HG02759 (cell line): ENCODE measurements around the gene SIM2.
A peak's percentile ranks its signal among the peaks of the same experiment; 100 is the strongest.

Source experiments
- ATAC-seq: cut with Tn5 transposase; IDR thresholded peaks from one replicate; pipeline ENCODE4 v1.9.1; 2021; ENCODE audit warnings: mild to moderate bottlenecking, moderate library complexity; ENCODE audit not compliant: unreplicated experiment

Gene SIM2

DNA sequence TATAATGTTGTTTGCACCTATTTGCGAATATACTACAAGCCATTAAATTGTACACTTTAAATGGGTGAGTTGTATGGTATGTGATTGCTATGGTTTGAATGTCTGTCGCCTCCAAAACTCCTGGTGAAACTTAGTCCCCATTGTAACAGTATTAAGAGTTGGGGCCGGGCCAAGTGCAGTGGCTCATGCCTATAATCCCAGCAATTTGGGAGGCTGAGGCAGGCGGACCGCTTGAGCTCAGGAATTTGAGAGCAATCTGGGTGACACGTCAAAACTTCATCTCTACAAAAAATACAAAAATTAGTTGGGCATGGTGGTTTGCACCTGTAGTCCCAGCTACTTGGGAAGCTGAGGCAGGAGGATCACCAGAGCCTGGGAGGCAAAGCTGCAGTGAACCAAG is 12.0 kb upstream of the SIM2 start:
- ATAC-seq: no peak

DNA sequence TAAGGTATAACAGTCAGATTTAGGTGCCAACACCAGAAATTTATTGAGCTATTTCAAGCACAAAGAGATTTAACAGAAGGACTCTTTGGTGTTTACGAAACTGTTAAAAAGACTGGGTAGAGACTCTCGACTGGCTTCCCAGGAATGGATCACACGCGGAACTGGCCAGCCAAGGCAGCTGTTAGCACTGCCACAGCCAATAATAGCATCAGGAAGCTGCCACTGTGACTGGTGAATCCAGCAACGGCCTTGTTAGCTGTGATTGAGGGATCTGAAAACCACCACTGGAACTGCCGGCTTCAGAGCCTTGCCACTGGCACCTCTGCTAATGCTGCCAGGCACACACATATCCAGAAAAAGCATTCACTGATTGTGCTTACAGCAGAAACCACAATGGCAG is 10.6 kb upstream of the SIM2 start:
- no peak for ATAC-seq

DNA sequence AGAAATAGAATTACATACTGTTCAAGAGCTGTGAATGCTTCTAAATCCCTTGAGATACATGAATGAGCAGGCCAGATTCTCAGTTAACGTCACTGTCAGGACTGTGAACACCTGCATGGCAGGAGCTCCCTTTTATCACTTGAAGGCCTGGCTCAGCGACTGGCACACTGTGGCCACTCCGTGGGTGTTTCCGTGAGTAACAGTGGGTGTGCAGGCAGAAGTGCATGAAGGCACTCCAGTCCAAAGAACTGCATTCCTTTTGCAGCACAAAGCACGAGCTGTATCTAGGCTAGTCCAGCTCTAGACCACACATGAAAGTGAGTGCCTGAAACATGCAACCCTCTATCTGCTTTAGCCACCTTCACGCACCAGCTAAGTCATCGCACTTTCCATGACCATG is 9.6 kb upstream of the SIM2 start:
- peak; percentile 45 for ATAC-seq

DNA sequence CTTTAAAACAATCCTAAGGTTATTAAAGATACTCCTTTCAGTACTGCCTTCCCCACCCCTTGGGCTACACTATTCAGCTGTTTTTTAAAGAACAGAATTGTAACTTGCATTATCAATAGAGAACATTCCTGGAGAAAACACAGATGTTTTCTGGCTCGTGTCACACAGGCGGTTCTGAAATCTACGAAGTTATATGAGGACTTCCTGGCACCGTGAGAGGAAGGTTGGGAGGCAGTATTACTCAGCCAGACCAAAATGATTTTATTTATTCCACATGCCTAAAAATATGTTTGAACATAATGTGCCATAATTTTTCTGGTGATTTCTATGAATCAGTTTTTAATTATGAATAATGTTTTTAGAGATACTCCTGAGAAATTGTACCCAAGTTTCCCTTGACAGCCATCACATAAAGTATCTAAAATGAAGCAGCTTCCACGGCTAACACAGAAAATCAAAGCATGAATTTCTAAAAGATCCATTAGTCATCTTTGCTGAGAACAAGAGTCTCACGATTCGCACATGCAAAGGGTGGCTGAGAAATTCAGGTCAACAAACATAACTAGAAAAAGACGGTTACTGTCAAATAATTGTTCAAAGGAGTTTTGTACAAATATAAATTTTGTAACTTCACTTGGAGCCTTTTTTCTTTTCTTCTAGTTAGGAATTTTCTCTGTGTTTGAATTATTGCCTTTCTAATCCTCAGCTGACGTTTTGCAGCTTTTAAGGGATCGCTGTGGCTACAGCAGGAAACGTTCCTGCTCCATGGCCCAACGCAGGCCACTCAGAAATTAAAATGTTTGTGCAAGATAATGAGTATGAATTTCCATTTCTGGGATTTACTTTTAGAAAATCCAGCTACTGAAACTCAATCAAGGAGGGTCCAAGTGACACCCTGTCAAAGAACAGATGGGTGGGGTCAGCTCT is 8.0 kb upstream of the SIM2 start:
- no peak for ATAC-seq

DNA sequence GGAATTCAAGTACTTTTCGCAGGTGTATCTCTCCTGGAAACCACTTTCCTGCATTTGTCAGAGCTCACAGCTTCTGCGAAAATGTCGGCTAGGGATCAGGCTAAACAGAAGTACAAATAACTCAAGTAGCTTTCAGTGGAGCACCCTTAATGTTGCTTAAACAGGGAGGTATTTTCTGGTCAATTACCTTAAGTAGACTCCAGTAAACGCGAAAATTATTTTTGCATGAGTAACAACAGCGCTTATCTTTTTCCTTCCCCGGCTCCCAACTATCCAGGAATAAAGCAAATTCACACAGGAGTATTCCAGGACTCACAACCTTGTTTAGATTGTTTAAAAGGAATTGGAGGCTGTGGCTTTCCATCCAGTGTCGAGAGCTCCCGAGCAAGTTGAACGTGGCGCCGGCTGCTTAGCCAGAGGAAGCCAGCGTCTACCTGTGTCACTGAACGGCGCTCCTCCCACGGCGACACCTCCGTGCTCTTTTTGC is 7.3 kb upstream of the SIM2 start:
- ATAC-seq: no peak

DNA sequence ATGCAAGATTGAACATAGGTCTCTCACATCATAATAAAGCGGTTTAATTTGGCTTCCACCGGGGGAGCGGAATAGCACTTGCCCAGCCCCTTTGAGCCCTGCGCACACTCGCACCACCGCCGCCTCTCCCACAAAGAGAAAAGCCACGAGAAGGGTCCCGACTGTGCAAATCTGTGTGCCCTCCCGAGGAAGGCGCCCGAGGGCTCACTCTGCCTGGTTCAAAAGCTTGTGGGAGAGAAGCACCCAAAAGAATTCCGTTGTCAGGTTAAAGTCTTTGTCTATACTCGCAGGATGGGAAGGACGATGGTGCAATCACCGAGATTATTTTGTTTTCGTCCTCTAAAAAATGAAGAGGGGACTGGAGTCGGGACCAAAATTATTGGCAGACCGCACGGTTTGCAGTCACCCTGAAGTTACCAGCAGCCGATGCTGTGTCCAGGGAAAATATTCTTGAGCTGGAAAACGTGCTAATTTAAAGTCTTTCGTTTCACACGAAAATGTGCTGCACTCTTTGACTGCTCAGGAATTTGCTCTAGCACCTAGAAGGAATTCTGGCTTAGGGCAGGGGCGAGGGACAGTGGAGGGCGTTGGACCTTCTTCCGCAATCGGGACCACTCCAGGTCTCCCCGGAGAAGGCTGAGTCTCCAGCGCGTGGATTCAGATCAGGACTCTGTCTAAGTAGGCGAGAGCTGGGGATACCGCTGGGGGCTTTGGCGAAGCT is 6.6 kb upstream of the SIM2 start:
- ATAC-seq: no peak

DNA sequence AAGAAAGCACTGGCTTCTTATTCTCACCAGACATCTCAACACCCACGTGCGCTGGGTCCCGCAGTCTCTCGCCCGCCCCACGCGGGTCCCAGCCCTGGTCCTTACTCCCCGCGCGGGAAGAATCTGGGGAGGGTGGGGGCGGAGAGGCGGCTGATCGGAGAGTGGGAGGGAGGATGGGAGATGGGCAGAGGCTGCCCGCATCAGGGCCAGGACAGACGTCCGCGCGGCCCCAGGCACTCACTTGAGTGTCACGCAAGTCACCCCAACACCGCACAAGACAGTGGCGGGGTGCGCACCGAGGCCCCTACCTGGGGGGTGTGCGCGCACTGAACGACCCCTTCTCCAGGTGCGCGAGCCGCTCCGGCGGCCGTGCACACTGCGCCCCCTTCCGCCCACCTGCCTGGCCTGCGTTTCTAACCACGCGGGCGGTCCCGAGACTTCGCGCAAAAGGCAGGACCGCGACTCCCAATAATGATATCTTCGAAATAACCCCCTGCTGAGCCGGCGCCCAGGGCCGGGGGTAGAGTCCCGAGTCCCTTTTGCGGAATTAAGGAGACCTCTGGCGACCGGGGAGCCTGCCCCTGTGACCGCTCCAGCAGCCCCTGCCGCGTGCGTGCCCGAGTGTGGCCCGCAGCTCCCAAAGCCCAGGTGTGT is 6.0 kb upstream of the SIM2 start:
- no peak for ATAC-seq

DNA sequence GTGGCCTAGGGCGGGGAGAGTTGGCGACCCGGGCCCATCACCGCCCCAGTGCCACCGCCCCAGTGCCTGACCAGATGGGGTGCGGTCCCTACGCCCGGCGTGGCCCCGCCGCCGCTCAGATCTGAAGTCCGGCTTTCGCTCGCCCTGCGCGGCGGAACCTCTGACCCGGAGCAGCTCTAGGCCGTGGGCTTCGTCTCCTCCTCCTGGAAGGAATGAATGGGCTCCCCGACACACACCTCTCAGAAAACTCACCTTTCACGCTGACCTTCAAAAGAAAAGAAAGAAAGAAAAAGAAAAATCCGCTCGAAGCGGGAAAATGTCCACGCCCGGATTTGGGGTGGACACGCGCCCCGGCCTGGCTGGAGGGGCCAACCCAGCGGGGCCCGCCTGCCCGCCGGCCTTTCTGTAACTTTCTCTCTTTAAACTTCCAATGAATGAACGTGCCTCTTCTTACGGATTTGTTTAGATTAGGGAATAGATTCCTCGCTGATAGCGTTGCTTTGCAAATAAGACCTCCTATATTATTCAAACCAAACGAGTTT is 5.4 kb upstream of the SIM2 start:
- no peak for ATAC-seq

DNA sequence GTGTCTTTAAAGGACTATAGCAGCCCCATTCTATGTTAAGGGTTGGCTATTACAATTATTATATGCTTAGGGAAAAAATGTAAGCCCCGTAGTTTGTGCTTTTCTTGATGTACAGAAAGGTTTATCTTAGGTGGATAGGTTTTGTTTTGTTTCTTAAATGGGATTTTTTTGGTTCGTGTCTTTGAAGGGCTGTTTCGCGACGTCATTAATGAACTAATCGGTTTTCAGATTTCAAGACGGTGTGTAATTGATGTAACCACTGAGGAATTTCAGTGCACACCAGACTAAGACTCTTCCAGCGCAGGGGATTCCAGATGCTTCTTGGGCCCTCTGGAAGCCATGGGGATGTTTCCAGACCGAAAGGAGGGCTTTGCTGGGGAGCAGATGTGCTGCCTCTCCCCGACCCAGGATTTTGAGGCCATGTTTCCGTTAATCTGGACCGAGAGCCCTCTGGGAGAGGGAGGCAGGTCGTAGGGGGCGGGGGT is 4.8 kb upstream of the SIM2 start:
- no peak for ATAC-seq

DNA sequence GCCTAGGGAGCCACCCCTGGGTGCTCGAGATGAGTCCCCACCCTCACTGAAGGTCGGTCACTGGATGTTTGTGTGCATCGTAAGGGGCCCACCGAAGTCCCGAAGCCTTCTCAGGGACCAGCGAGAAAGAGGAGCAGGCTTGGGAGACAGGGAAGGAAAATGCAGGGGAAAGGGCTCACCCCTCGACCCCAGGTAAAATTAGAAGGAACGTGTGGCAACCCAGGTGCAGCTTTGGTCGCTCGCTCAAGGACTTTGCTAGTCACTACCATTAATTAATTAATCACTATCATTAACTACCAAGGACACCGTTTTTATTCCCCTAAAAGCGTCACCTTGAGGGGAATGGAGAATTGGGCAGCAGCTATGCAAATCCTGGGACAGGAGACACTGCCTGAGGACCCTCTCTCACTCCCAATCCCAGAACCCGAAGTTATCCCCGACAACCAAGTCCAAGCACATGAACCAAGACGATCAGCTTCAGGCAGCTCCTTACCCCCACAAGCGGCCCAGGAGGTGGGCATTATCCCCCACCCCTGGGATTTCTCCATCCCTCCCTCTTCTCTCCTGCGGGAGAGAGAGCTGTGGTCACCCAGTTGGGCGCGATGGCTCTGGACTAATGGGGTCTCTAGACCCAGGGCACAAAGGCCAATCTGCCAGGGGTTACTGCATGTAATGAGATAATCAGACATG is 4.2 kb upstream of the SIM2 start:
- ATAC-seq: no peak

DNA sequence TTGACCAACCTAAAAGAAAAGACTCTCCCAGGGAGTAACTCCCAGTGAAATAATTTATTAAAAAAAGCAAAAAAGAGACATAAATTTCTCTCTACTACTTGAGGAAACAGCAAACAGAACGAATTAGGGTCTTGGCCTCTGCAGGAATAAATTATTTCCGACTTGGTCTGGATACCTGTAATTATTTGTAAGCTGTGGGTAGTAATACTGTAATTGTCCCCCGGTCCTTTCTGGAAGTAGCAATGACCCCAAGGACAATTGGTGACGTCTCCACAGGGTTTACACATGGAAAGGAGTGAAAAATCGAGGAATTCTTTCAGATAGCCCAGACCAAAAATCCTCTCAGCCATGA is 3.7 kb upstream of the SIM2 start:
- no peak for ATAC-seq

DNA sequence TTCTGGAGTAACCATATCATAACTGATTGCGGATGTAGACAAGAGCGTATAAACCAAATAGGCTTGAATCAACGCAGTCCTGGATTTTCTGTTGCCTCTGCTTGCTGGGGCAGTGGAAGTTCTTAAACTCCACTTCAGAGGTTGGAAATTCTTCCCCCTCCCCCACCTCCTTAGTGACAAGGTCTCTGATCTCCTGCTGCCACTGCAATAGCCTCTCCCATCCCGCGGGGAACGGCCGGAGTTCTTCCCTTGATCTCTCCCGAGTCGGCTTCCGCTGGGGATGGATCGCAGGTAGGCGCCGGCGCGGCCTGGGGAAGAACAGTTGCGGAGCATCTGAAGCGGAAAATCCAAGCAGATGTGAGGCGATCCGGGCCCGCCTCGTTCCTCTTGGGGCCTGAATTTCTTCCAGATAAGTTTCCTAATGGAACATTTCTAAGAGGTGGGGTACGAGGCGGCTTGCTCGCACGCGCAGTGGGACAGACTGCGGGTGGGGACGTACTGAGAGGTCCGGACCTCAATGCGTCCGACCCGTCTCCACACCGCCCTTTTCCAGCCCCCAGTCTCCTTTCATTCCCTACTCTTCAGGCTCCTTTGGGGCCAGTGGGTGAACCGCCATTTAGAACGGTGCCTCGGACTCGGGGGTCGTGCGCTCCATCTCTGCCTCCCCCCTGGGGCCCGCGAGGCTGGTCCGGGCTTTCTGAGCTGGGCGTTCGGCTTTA is 3.1 kb upstream of the SIM2 start:
- no peak for ATAC-seq

DNA sequence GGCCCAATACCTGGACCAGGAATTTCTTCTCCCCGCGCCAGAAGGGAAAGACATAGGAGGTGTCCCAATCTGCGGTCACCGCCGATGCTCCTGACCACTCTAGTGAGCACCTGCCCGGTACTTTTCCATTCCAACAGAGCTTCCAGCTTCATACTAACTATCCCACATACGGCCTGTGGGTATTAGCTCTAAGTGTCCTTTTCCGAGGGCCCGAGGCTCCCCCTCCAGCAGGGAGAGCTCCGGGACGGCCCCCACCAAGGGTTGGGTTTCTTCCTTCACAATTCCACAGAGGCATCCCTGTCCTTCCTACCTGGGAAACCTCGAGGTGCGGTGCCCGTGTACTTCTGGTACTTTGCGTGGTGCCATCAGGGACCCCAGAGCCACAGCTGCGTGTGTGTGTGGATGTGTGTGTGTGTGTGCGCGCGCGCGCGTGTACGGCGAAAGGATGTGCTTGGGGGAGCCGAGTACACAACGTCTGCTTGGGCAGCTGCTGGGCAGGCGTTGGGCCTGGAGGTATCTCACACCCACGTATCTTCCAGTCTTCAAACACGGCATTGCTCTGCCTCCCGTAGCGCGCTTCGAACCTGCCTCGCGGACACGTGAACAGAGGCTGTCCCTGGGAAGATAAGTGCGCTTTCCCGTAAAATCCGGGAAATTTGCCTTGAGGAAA is 2.4 kb upstream of the SIM2 start:
- no peak for ATAC-seq

DNA sequence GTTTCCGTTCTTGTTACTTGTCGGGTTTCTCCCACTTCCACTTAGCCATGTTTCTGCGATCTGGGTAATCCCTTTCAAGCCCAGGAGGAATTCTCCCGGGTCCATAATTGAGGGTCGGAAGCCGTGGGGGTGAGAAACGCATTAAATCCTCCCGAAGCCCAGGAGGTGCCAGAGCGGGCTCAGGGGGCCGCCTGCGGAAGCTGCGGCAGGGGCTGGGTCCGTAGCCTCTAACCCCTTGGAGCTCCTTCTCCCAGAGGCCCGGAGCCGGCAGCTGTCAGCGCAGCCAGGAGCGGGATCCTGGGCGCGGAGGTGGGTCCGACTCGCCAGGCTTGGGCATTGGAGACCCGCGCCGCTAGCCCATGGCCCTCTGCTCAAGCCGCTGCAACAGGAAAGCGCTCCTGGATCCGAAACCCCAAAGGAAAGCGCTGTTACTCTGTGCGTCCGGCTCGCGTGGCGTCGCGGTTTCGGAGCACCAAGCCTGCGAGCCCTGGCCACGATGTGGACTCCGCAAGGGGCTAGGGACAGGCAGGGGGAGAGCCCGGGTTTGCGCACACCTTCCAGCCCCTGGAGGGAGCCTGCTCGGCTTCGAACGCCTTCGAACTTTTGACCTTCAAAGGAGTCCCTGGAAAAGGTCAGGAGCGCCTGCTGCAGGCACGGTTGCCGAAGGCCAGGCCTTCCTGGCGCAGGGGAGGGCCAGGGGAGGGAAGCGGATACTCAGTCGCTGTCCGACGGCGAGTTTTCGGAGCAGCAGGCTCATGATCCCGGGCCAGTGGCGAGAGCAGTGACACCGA is 1.7 kb upstream of the SIM2 start:
- ATAC-seq: no peak

DNA sequence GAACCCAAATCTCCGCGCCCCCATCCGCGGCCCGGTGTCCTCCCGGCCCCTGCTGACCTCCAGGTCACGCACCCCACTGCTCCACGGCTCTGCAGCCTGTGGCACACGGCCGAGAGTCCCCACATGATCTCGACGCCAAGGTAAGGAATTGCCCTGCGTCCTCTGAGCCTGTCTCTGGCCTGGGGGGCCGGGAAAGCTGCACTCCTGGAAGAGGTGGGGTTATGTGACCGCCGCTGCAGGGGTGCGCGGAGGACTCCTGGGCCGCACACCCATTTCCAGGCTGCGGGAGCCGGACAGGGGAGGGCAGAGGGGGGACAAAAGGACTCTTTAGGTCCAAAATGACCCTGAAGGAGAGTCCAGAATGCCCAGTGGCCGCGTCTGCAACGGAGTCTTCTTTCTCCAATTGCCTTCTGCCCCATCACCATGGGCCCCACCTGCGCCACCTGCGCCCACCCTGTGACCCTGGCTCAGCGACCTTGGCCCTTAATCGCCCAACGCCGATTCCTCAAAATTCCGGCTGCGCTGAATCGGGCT is 997 bp upstream of the SIM2 start:
- ATAC-seq: no peak

DNA sequence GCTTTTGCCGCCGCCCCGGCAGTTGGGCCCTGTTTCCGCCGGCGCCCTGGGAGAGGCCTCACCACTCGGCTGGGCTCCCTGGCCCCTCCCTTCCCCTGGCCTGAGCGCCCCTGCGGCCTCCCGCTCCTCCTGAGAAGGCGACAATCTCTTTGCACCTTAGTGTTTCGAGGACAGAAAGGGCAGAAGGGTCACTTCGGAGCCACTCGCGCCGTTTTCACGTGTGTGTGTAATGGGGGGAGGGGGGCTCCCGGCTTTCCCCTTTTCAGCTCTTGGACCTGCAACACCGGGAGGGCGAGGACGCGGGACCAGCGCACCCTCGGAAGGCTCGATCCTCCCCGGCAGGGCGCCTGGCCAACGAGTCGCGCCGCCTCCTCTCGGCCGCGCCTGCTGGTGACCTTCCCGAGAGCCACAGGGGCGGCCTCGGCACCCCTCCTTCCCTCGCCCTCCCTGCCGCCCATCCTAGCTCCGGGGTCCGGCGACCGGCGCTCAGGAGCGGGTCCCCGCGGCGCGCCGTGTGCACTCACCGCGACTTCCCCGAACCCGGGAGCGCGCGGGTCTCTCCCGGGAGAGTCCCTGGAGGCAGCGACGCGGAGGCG is 432 bp upstream of the SIM2 start:
- no peak for ATAC-seq

DNA sequence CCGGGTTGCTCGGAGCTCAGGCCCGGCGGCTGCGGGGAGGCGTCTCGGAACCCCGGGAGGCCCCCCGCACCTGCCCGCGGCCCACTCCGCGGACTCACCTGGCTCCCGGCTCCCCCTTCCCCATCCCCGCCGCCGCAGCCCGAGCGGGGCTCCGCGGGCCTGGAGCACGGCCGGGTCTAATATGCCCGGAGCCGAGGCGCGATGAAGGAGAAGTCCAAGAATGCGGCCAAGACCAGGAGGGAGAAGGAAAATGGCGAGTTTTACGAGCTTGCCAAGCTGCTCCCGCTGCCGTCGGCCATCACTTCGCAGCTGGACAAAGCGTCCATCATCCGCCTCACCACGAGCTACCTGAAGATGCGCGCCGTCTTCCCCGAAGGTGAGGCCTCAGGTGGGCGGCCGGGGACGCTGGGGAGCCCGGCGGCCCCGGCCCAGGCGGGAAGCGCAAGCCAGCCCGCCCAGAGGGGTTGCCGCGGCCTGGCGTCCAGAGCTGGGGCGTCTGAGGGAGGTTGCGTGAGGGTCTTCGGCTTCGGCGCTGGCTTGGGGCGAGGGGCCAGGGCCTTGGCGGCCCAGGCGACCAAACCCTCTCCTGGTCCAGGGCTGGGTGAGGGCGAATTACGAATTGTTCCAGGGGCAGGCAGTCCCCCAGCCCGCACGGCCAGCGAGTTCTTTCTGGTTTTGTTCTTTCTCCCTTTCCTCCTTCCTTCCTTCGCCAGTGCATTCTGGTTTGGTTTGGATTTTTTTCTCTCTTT is 805 bp downstream of the SIM2 start:
- no peak for ATAC-seq
